Left renal pelvis (tissue), 4 donors: ENCODE data around the gene PATJ. TPM values are rescaled to one million over a fixed set of nuclear protein-coding genes. Genes with fewer than 3 reads are reported as not detected.

ENCODE experiments used
- DNase-seq, 4 donors: peaks; one replicate each; pipeline ENCODE4 v3.0.0-alpha.2; 2013; ENCODE audit warnings: low read depth in 4 of 4, low spot score in 3 of 4
- polyA plus RNA-seq, 4 donors: library from polyadenylated mRNA; unstranded; fragments of 120-200 nt; gene quantifications; one replicate each; pipeline ENCODE4 v1.2.1, GENCODE V29; 2013; ENCODE audit not compliant: insufficient read length in 4 of 4

PATJ gene
- polyA plus RNA-seq, 4 donors, result 7.1 to 51.2 (median 45.7) TPM

DNA sequence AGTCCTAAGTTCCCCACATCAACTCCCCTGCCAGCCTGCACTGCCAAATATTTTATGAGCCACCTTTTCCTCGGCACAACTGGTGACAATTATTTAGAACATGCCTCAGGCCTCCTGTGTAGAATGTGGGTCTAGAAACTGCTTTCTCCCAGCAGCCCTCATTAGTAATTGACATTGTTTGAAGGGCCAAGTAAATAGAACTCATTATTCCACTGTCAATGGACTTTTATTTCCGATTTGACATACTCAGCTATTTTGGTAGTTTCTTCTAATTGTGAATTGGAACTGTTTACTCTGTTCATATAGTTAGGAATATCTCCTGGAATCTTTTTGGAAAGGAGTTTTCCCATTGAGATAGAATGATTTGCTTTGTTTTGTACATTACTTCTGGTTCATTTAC, 283.6 kb downstream of the PATJ start:
- no peak for DNase-seq

DNA sequence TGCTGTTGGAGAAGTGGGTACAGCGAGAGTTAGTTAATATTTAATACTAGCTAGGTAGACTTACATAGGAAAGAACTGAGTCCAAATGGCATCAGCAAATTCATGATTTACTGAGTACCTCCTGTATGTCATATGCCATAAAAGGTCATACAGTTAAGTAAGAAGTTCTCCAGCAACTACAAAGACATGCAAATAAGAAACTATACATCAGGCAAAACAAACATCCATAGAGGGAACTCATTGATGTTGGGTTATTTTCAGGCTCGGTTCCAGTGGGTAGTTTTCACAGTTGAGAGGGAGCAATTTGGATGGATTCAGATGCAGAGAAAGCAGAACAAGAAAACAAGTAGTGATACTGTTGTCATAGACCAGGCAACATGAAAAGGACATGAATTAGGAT, 287.4 kb downstream of the PATJ start:
- no peak for DNase-seq

GRCh38 chr1:62034790-62035189, 292.5 kb downstream of the PATJ start:
- no peak for DNase-seq

- DNase-seq, result no peak
These were observed 295.0 kb downstream of the PATJ start for GRCh38 chr1:62037274-62037673.

DNA sequence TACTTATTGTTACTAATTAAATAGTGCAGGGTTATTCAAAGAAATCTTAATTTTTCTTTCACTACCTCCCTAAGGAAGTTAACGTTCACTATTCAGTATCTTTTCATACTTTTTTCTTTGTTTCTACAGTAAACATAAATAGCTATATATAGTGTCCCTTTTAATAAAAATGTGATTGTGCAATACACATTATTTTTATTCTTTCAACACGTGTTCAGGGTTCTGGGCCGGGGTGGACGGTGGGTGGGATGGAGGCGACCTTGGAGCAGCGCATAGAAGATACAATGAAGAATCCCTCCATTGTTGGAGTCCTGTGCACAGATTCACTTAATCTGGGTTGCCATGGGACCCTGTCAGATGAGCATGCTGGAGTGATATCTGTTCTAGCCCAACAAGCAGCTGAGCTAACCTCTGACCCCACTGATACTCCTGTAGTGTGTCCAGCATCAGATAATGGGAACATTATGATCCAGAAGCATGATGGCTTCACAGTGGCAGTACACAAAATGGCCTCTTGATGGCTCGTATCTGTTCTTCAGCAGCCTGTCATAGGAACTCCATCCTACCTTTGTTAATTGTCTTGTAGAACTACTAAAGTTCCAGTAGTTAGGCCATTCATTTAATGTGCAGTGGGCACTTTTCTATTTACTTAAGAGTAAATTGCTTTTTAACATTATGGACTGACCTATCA, 296.5 kb downstream of the PATJ start:
- DNase-seq, result no peak

DNA sequence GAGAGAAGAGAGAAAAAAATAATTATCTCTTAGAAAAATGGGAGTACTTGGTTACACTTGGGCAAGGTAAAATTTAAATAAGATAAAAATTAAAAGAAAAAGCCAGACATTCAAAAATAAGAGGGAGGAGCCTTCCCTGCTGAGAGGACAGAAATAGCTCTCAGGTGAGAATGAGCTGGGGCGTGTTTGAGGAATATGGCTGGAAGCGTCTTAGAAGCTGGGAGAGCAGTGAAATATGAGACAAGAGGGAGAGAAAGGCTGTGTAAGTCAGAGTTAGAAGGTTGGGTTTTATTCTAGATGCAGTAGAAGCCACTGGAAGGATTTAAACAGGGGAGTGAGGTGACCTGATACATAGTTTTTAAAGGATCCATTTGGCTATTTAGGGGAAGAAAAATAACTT, 298.2 kb downstream of the PATJ start:
- no peak for DNase-seq

DNA sequence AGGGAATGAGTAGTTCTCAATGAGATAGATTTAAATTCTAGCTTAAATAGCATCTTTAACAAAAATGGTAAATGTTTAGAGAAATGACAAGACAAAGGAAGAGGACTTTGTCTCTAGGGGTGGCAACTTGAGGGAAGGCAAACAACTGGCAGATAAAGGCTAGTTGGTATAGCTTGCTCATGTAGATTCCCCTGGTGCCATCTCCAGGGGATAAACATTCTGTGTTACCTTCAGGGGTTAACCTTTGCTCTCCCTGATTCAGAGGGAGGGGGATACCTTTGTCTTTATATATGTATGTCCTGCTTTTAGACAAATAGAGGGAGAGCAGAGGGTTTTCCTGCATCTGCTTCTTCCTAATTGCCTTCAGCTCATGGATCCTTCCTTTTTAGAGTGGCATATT, 298.7 kb downstream of the PATJ start:
- DNase-seq, result no peak

- DNase-seq, result no peak
These were observed 300.9 kb downstream of the PATJ start for GRCh38 chr1:62043154-62043553.

GRCh38 chr1:62045574-62045973, 303.3 kb downstream of the PATJ start:
- no peak for DNase-seq

- no peak for DNase-seq
These were observed 304.6 kb downstream of the PATJ start for GRCh38 chr1:62046927-62047326.

- no peak for DNase-seq
These were observed 307.9 kb downstream of the PATJ start for GRCh38 chr1:62050165-62050564.

DNA sequence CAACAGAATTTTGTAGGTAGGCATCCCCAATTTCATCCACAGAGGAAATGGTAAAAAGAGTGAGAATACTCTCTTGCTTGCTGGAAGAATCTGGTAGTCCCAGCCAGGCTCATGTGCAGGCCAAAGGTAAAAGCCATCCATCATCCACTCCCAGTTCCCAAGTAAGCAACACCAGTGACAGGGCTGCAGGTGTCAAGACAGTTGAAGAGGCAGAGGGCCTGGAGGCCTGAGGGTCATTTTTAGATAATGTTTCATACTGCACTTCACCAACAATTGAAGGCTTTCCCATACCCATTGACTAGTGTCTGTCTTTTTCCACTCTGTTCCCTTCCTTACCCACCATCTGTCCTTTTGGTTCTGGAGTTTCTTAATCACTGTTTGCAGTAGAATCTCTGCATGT, 310.7 kb downstream of the PATJ start:
- DNase-seq, result no peak

- DNase-seq, result no peak
These were observed 311.9 kb downstream of the PATJ start for GRCh38 chr1:62054188-62054587.

- DNase-seq, result no peak
These were observed 314.9 kb downstream of the PATJ start for GRCh38 chr1:62057230-62057629.

DNA sequence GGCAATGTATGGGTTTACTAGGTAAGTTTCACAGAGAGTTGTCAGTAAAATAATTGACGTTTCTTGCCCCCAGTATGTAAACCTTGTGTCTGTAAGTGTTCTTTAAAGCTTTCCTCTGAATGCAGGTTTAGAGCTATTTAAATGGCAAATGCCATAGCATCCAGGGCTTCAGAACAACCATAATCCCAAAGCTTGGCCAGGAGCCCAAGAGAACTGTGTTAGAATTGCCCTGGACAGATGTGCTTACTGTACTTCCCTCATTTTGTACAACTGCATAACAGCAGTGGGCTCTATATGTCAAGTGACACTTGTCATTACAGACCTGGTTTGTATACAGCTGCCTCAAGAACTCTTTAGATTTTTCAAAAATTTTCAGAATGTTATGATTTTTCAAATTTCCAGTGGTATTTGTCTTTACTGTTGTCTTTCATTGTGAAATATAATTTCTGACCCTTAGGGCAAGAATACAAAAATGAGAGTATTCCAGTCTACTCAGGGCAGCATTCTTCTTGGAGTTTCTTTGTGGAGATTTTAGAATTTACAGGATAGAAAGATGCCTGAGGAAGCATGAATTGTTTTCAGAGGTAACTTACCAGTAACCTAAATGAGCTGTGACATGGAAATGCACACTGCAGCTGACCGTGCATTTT, 315.5 kb downstream of the PATJ start:
- DNase-seq, result no peak

GRCh38 chr1:62058956-62059355, 316.7 kb downstream of the PATJ start:
- DNase-seq, result no peak

GRCh38 chr1:62062087-62062486, 319.8 kb downstream of the PATJ start:
- DNase-seq, result no peak

DNA sequence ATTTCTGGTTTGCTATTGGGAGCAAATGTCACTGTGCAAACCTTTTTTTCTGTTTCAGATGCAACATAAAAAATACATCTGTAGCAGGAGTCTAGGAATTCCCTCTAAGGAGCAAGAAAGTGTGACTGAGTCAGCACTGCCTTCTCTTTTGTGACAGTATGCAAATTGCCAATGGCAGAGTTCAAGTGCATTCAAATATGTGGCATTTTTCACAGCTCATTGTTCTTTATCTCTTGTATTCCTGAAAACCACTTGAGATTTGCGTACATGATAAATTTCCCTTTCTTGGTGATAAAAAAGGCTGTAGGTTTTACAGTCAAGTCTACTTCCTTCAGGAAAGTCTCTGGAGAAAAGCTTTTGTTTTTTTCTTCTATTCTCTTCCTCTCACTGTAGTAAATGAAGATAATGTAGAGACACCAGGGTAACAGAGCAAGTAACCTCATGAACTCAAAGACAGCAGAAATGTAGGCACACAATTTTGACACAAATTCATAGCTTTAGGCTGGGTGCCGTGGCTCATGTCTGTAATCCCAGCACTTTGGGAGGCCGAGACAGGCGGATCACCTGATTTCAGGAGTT, 322.6 kb downstream of the PATJ start:
- no peak for DNase-seq

DNA sequence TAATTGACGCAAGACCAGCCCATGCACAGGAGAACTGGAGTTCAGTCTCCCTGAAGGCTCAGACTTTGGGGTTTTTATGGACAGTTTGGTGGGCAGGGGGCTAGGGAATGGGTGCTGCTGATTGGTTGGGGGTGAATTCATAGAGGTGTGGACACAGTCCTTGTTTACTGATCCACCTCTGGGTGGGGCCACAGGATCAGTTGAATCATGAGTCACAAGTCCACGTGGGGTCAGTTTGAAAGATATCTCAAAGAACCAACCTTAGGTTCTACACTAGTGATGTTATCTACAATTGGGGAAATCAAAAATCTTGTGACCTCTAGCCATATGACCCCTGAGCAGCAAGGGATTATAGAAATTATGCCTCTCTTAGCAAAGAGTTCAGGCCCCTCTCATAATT, 324.4 kb downstream of the PATJ start:
- DNase-seq, result no peak

- DNase-seq, result no peak
These were observed 326.1 kb downstream of the PATJ start for GRCh38 chr1:62068416-62068843.

DNA sequence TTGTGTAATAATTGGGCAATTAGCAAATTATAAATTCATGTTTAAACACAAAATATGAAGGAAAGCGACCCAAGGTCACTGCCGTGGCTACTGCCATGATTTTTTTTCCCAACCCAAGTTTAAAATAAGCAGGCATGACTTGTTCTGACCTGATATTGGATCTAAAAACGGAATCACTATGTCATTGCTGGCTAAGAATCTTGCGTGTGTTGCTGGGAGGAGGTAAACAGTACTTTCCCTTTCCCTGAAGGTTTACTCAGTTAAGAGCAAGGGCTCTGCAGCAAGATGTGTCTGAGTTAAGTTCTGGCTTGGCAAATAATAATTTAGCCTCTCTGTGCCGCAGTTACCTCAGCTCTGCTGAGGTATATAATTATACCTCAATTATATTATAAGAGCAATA, 326.7 kb downstream of the PATJ start:
- DNase-seq, result no peak

DNA sequence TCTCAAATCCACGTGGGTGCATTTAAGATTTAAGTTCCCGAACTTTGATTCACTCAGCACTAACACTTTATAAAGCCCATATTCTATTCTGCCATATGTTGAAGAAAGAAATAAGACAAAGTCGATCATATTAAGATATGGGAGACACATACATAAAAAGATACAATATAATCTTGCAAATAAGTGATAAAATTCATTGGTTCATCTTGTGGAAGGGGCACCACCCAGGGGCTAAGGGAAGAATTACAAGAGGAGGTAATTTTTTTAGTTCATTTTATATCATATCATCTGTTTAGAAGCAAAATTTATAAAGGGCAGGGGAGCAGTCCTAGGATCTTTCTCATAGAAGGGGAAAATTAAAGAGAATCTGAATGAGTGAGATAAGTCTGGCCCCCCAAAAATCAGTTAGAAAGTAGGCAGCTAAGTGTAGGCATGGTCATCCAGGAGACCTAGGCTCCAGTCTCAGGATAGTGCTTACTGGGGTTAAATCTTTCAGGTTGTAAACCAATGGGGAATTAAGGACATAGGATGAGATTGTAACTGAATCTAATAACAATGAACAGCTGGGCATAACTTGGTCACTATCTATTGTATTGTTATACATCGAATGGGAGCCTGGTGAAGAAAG, 328.2 kb downstream of the PATJ start:
- DNase-seq, result no peak
